Sciatic nerve (tissue), 2 donors: ENCODE data around the gene STK32C. TPM values are rescaled to one million over a fixed set of nuclear protein-coding genes. Genes with fewer than 3 reads are reported as not detected.
A peak's percentile ranks its signal among the peaks of the same experiment; 100 is the strongest.

Source experiments
- ATAC-seq: fragments of 200-7000 bp; cut with Tn5 transposase; one replicate; pipeline ENCODE4 v1.9.1; 2020; ENCODE audit warnings: mild to moderate bottlenecking, moderate library complexity
- DNase-seq: peaks from one replicate; pipeline ENCODE4 v3.0.0-alpha.2; 2020; ENCODE audit warnings: low spot score
- intact Hi-C: fragments of 100-400 bp; cut with DNase I; formaldehyde crosslinking; loops from one replicate; pipeline ENCODE4 v1.14.2; 2022
- total RNA-seq: library from RNA; stranded (reverse); fragmentation: NEBNext Ultra II Directional; extraction: Animal tissue kit (Norgen Biotek cat#: 25700); gene quantifications from one replicate; pipeline ENCODE4 v1.2.1, GENCODE V29; 2021
- donor health status: DM: no; HTN: no; CAD: no.
- donor health status: DM: no; HTN: no; CAD: no.

STK32C gene
- total RNA-seq = 11.1 TPM

DNA sequence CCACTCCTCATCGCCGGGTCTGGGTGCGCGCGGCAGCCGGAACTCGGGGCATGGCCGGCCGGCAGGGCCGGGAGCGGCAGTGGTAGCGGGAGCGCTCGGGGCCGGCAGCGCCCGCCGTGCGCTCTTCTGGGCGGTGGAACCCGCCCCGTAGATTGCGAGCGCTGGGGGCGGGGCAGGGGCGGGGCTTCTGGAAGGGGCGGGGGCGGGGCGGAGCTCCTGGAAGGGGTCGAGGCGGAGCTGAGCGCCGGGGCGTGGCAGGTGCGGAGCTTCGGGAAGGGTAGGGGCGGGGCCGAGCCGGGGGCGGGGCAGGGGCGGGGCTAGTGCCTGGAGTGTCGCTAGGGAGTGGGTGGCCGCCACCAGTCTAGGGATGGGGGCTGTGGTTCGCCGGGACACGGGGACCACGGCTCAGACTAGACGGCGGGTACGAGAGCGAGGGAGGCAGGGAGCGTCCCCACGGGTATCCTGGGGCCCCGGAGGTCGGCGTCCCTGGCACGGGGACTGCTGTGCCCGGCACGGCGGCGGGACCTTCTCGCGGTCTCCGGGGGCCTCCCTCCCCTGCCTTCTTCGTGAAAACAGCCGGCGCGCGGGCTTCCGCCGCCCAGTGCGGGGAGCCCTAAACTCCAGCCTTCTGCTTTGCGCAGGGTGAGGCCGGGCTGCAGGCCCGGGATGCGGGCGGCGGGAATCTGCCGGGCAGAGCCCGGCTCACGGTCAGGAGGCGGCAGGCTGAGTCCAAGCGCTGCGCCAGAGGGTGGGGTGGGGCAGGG is at the start of gene STK32C:
STK32C (minus strand) TSS at position 128 of the 764 bp plus-strand sequence; CDS start at position 11, 117 bp downstream.
- DNase-seq (peak; percentile 95), ATAC-seq (peak; percentile 96)
- intact Hi-C loops = no loop called here

DNA sequence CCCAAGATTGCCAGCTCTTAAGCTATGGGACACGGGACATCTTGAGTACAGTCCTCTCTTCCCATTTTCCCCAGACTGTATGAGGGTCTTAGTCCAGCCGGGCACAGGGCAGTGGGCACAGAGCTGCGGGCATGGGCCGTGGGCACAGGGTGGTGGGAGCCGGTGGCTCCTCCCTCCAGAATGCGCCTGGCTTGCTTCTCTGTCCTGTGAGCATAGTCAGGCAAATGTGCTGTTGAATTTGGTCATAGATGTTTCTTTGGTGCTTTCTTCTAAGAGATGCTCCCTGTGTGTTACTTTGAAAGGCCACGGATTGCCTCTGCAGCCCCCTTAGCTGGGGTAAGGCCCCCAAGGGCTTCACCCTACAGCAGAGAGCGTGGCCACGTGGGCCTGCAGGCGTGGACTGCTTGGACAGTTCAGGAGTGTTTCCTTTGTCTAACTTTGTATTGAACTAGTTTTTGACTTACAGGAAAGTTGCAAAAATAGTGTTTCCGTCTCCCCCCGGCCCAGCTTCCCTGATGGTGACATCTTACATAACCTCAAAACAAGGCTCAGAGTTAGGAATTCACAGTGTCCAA is 49.0 kb upstream of the STK32C start:
- ATAC-seq = no peak
- no peak for DNase-seq
- intact Hi-C loops = loop anchor here (10.0 kb wide), 1 partner anchor 132 kb away; no protein-coding TSS in a partner anchor

DNA sequence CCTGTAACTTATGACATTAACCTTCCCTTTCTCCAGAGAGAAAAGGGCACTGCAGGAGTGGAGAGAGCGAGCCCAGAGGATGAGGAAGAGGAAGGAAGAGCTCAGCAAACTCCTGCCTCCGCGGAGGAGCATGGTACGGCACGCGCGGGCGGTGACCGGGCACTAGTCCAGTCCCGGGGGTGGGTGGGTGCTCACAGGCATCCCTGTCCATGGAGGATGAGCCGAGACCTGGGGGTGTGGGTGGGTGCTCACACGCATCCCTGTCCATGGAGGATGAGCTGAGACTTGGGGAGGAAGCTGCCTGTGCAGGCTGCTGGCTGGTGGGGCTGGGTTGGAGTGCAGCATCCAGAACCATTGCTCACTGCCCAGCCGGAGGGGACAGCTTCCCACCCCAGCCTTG is 48.0 kb upstream of the STK32C start:
- no peak for ATAC-seq
- no peak for DNase-seq
- intact Hi-C loops = loop anchor here (10.0 kb wide), 1 partner anchor 131 kb away; no protein-coding TSS in a partner anchor

DNA sequence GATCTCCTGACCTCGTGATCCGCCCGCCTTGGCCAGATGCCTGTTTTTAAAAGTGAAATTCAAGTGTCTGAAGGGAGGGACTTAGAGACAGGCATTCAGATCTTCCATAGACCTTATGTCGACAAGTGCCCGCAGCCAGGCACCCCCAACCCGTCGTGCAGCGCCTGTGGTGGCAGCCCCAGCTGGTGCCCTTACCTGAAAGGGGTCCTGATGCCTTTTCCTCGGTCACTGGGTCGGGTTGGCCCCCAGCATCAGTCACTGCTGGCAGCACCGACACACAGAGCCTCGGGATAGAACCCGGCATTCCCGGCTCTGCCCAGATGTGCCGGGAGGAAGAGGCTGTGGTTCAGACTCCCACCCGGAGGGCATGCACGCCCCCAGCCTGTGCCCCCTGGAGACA is 47.5 kb upstream of the STK32C start:
- ATAC-seq = no peak
- intact Hi-C loops = loop anchor here (10.0 kb wide), 1 partner anchor 130 kb away; no protein-coding TSS in a partner anchor
- DNase-seq = no peak

DNA sequence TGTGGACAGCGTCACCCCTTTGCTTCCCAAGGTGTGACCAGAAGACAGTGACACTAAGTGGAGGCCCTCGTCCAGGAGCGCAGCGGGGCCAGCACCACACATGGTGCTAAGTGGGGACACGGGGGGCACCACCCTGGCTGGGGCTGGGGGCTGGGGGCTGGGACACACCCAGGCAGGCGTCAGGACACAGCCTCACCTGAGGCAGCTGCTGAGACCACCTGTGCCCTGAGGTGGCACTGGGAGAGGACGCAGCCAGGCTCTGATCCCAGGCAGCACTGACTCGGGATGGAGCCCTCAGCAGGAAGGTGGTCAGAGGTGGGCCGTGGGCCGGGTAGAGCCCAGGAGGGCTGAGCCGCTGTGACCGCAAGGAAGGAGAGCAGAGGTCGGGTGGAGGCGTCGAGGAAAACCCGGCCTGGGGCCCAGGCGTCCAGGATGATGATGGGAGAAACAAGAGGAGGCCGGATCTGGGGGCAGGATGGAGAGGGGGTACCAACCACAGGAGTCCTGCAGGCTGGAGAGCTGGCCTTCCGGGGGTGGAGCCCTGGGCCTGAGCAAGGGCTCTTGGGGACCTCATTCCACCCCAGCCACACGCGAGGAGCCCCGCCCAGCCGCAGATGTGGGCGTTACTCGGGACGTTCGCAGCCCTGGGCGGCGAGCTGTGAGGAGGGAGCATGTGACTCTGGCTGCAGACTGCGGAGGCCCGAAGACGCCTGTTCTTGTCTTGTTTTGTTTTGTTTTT is 46.8 kb upstream of the STK32C start:
- ATAC-seq = peak; percentile 71
- intact Hi-C loops = loop anchor here (10.0 kb wide), 1 partner anchor 130 kb away; no protein-coding TSS in a partner anchor
- peak; percentile 51 for DNase-seq

DNA sequence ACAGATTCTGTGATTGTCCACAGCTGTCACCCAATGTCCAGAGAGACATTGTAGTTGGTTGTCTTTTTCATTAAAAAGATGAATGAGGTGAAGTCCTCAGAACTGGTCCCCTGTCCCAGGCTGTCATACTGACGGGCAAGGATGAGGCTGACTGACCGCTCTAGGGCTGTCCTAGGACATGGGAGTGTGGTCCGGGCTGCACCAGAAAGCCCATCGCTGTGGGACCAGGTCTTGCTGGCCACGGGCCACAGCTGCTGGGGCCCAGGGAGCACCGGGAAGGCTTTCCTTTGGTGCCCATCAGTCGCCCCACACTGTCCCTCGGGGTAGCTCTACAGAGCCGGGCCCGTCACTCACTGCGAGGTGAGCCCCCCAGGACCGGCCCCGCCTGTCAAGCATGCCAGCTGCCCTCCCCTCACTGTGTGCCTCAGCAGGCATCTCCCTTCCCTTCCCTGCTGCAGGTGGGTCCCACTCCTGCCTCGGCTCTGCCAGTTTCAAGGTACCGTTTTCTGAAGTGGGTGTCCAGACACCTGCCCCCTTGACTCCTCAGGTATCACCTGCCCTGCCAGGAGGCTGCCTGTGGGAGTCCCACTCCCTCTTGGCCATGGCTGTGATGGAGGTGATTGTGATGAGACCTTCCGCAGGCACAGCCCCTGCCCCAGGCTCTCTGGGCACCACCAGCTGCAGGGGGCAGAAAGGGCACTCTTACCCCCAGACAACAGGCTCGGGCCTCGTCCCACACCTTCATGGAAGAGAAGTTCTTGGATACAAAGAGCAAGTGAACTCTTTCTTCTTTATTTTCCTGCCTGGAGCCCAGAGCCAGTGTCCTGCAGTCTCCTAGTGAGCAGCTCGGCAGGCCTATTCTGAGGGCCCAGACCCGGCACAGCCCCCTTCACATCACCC is 46.0 kb upstream of the STK32C start:
- DNase-seq = peak; percentile 51
- no peak for ATAC-seq
- intact Hi-C loops = loop anchor here (10.0 kb wide), 1 partner anchor 129 kb away; no protein-coding TSS in a partner anchor

DNA sequence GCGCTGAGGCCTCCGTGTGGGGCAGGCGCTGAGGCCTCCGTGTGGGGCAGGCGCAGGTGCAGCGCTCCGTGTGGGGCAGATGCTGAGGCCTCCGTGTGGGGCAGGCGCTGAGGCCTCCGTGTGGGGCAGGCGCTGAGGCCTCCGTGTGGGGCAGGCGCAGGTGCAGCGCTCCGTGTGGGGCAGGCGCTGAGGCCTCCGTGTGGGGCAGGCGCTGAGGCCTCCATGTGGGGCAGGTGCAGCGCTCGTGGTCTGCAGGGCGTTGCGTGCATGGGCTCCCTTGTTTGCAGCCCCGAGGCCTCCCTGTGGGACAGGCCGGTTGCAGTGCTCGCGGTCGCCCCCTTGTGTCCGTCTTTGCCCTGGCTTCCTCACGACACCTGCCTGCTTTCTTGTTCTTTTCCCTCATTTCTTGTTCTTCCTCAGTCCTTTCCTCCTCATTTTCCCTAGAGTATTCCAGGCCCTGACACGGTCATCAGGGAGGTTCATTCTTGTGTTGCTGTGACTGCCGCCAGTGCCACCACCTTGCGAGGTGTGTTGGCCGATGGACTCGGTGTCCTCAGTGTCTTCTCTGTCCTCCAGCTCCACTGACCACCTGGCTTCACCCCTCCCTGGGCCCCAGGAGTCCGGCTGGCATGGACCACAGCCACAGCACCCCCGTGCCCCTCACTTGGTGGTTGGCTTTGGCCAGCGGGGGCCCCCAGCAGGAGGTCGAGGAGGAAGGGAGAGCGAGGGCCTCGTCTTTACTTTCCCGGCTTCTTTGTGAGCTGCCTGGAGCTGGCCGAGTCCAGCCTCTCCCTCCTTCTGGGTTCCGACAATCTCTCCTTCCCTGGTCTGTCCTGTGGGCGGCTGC is 44.9 kb upstream of the STK32C start:
- DNase-seq (peak; percentile 88), ATAC-seq (peak; percentile 56)
- intact Hi-C loops = loop anchor here (10.0 kb wide), 1 partner anchor 128 kb away; no protein-coding TSS in a partner anchor

DNA sequence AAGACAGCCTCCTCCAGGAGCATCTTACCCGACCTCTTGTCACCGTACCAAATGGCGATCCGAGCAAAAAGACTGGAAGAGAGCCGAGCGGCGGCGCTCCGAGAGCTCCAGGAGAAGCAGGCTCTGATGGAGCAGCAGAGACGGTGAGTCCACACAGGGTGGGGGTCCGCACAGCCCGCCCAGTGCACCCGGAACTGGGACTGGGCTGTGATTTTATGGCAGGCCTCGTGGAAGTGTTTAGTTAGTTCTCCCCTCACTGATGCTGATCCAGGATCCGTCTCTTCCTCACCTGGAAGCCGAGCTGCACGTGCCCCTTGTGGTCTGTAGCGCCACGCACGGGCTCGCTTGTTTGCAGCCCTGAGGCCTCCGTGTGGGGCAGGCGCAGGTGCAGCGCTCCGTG is 43.9 kb upstream of the STK32C start:
- DNase-seq (no peak), ATAC-seq (no peak)
- intact Hi-C loops = loop anchor here (10.0 kb wide), 1 partner anchor 127 kb away; no protein-coding TSS in a partner anchor

DNA sequence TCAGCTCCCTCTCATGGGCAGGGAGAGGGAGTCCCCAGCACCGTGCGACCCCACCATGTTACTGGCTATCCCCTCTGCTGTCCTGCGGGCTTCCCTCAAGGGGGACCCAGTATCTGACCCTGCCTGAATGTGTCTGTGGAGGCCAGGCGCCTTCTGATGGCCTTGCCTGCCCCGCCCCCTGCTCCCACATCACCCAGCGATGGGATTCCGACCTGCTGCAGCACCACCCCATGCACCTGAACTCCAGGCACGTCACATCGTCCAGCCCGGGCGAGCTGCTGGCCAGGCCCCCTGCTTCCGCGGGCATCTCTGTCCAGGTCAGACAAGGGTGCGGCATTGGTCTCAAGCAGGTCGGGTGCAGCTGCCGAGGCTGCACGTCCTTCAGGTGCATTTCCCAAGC is 43.2 kb upstream of the STK32C start:
- DNase-seq (no peak), ATAC-seq (no peak)
- intact Hi-C loops = loop anchor here (10.0 kb wide), 1 partner anchor 126 kb away; no protein-coding TSS in a partner anchor

DNA sequence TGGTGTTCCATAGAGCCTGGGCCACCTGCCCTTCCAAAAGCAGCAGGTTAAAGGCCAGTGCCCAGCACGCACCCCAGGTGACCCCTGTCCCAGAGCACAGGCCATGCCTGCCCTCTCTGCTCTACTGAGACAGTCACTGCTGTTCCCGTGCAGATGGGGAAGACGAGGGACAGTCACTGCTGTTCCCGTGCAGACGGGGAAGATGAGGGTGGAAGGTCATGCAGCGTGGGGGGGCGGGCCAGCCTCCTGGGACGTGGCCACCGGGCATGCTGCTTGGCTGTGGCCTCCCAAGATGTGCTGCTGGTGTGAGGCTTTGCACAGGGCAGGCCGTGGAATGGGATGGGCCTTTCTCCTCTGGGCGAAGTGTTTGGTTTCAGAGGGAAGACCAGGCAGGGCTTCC is 42.6 kb upstream of the STK32C start:
- no peak for ATAC-seq
- intact Hi-C loops = loop anchor here (10.0 kb wide), 1 partner anchor 126 kb away; no protein-coding TSS in a partner anchor
- no peak for DNase-seq

DNA sequence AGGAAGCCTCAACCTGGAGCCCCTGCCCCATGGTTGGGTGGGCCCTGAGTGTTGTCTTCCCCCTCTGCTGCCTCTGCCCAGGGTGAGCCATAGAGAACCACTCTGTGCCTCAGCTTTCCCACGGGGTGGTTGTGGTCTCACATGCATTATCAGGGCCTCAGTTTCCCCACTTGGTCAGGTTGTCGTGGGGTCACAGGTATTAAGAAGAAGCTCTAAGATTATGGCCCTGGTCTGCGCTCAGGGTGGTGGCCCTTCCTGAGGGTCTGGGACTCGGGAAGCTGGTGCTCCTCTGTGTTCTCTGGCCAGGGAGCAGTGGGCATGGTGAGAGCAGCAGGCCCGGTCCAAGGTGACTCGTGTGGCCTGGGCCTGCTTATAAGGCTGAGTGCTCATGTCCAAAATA is 42.0 kb upstream of the STK32C start:
- intact Hi-C loops = loop anchor here (5.0 to 10.0 kb wide), 2 partner anchors 125 to 1502 kb away; no protein-coding TSS in a partner anchor
- no peak for ATAC-seq
- DNase-seq = no peak

DNA sequence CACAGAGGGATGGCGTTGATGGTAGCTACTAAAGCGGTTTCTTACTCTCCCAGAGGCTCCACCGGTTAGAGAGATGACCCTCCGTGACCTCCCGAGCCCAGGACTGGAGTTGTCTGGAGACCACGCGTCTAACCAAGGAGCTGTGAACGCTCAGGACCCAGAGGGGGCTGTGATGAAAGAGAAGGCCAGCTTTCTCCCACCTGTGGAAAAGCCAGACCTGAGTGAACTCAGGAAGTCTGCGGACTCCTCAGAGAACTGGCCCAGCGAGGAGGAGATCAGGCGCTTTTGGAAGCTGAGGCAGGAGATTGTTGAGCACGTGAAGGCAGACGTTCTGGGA is 40.1 kb upstream of the STK32C start:
- intact Hi-C loops = loop anchor here (5.0 kb wide), 1 partner anchor 1501 kb away; no protein-coding TSS in a partner anchor
- DNase-seq (no peak), ATAC-seq (no peak)

DNA sequence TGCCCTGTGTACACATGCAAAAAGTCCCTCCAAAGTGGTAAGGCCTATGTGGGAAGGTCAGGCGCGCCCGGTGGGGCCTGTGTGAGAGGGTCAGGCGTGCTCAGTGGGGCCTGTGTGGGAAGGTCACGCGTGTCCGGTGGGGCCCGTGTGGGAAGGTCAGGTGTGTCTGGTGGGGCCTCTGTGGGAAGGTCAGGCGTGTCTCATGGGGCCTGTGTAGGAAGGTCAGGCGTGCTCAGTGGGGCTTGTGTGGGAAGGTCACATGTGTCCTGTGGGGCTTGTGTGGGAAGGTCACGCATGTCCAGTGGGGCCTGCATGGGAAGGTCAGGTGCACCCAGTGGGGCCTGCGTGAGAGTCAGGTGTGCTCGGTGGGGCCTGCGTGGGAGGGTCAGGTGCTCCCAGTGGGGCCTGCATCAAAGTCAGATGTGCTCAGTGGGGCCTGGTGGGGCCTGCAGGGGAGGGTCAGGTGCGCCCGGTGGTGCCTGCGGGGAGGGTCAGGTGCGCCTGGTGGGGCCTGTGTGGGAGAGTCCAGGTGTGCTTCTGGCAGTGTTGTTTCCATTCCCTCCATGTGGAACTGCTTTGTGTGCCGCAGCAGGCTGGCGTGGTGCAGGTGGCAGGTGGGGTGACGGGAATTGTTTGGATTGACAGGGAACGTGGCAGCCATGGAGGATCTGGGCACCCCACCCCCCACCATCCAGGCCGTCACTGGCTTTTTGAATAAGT is 39.6 kb upstream of the STK32C start:
- DNase-seq = no peak
- intact Hi-C loops = loop anchor here (5.0 kb wide), 1 partner anchor 1500 kb away; no protein-coding TSS in a partner anchor
- ATAC-seq = no peak

DNA sequence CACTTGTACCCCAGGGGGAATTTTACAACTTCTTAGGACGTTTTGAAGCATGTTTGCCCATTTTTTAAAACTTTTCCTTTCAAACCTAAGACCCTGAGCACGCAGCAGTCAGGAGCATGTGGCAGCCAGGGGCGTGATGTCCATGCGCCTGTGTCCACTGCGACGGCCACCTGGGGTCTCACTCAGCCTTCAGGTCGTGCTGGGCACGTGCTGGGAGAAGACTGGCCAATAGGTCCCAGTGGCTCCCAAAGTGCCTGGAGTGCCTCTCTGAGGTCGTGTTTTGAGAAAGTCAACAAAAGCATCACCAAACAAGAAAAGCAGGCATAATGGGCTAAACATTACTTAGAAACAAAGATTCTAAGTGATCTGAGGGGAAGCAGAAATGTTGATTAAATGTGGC is 39.1 kb upstream of the STK32C start:
- no peak for DNase-seq
- intact Hi-C loops = loop anchor here (5.0 kb wide), 1 partner anchor 1500 kb away; no protein-coding TSS in a partner anchor
- ATAC-seq = no peak

DNA sequence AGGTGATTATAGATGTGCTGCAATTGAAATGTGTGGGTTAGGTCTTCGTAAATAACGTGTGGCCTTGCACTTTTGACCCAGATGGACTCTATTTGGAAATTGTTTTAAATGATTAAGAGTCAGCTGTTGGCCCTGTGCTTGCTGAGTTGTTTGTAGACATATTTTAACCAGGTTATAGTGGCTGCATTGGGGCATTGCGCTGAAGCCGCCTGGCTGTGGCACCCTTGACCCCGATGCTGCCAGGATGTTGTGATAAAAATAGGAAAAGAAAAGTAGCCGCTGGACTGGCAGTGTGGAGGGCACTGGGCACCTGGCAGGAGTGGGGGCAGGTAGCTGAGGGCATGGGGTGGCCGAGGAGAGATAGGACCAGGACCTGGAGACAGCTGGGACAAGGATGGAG is 37.6 kb upstream of the STK32C start:
- DNase-seq = peak; percentile 33
- intact Hi-C loops = loop anchor here (5.0 kb wide), 1 partner anchor 1498 kb away; no protein-coding TSS in a partner anchor

DNA sequence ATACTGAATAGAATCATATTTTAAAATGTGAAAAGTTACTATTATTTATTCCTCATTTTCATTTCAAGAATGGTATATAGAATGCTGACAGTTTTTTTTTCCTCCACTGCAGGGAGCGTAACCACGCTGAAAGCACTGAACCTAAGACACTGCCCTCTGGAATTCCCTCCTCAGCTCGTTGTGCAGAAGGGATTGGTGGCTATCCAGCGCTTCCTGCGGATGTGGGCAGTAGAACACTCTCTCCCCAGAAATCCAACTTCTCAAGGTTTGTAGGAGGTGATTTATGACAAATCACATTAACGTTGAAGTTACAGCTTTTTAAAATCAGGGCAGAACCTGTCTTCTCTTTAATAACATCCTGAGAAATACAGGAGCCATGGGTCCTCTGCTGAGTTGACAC is 36.6 kb upstream of the STK32C start:
- ATAC-seq (no peak), DNase-seq (no peak)
- intact Hi-C loops = loop anchor here (5.0 kb wide), 1 partner anchor 528 kb away; no protein-coding TSS in a partner anchor

More for the DNA sequence above, 37.6 kb upstream of the STK32C start:
- no peak for ATAC-seq

DNA sequence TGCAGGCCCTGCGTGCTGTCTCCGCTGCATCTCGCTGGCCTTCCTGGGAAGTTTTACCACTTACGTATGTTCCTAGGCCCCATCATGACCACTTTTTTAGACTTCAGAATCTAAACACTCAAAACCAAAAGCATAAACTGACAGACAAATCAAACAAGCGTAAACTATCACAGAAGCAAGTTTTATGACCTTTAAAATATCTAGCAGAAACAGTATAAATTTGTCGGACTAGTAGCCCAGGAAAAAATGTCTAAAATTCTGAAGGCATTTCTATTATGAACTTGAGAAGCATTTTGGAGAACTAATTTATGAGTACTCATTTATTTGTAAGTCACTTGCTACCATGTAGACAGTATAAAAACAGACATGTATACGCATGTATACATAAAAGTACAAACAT is 34.8 kb upstream of the STK32C start:
- ATAC-seq = no peak
- no peak for DNase-seq

More for the DNA sequence above, 34.8 kb upstream of the STK32C start:
- intact Hi-C loops = loop anchor here (5.0 kb wide), 1 partner anchor 530 kb away; no protein-coding TSS in a partner anchor
